Mucosa of stomach (tissue), 1 donor: ENCODE measurements around the gene LGI2.

Source experiments
- H3K27me3 ChIP-seq: one replicate; pipeline ENCODE4 v1.7.0; 2013; ENCODE audit warnings: mild to moderate bottlenecking, low read length; ENCODE audit not compliant: control insufficient read depth, insufficient read depth
- H3K36me3 ChIP-seq: one replicate; pipeline ENCODE4 v1.7.0; 2013; ENCODE audit warnings: low read length; ENCODE audit not compliant: control insufficient read depth, insufficient read depth
- H3K4me1 ChIP-seq: one replicate; pipeline ENCODE4 v1.7.0; 2013; ENCODE audit warnings: mild to moderate bottlenecking, low read length; ENCODE audit not compliant: control insufficient read depth, insufficient read depth
- H3K4me3 ChIP-seq: one replicate; pipeline ENCODE4 v1.7.0; 2013; ENCODE audit warnings: low read length
- H3K9ac ChIP-seq: one replicate; pipeline ENCODE4 v1.7.0; 2013; ENCODE audit warnings: mild to moderate bottlenecking, low read length, moderate library complexity
- H3K9me3 ChIP-seq: one replicate; pipeline ENCODE4 v1.7.0; 2013; ENCODE audit warnings: mild to moderate bottlenecking, low read length, moderate library complexity; ENCODE audit not compliant: control insufficient read depth
- donor health status: Pancreatic carcinoma.

LGI2 gene

GRCh38 chr4:24969486-24969885 lies 61.3 kb downstream of the LGI2 start:
- H3K9ac ChIP-seq: no peak overlapping the region
- no peaks in the 10 kb centered on the region for H3K36me3 ChIP-seq
- H3K9me3 ChIP-seq: no peaks in the 10 kb centered on the region
- no peak overlapping the region for H3K4me3 ChIP-seq
- H3K4me1 ChIP-seq: no peaks in the 10 kb centered on the region
- H3K27me3 ChIP-seq: no peaks in the 10 kb centered on the region

DNA sequence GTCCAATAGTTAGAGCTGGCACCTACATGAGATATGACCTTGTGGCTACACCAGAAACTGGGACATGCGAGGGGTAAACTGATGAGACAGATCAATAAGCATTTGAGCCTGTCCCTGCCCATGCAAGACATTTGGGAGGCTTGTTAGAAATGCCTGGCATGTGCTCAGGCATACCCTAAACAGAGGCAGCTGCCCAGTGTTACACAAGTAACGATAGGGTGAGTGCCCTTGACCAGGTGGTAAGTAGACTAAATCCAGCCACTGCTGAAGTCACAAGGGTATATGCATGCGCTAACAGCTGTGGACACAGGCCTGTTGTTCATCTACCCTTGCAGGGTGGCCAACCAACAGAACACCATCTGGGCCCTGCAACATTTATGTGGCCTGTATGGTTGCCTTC lies 61.8 kb downstream of the LGI2 start:
- H3K4me3 ChIP-seq: no peak overlapping the region
- no peaks in the 10 kb centered on the region for H3K36me3 ChIP-seq

GRCh38 chr4:24968278-24968677 lies 62.5 kb downstream of the LGI2 start:
- H3K9me3 ChIP-seq: no peaks in the 10 kb centered on the region
- H3K9ac ChIP-seq: no peak overlapping the region
- no peaks in the 10 kb centered on the region for H3K27me3 ChIP-seq
- no peak overlapping the region for H3K4me3 ChIP-seq
- no peaks in the 10 kb centered on the region for H3K4me1 ChIP-seq
- H3K36me3 ChIP-seq: no peaks in the 10 kb centered on the region

More for the DNA sequence above, 61.8 kb downstream of the LGI2 start:
- H3K9me3 ChIP-seq: no peaks in the 10 kb centered on the region
- H3K27me3 ChIP-seq: no peaks in the 10 kb centered on the region
- no peak overlapping the region for H3K9ac ChIP-seq
- H3K4me1 ChIP-seq: no peaks in the 10 kb centered on the region

GRCh38 chr4:24967346-24967745 lies 63.4 kb downstream of the LGI2 start:
- H3K27me3 ChIP-seq: no peaks in the 10 kb centered on the region
- H3K9me3 ChIP-seq: no peaks in the 10 kb centered on the region
- H3K4me3 ChIP-seq: no peak overlapping the region
- H3K4me1 ChIP-seq: no peaks in the 10 kb centered on the region
- H3K36me3 ChIP-seq: no peaks in the 10 kb centered on the region
- no peak overlapping the region for H3K9ac ChIP-seq

- Histone ChIP-seq H3K36me3 (no peaks in the 10 kb centered on the region), H3K4me3 (no peak overlapping the region)
These were observed 64.7 kb downstream of the LGI2 start for GRCh38 chr4:24966076-24966475.

DNA sequence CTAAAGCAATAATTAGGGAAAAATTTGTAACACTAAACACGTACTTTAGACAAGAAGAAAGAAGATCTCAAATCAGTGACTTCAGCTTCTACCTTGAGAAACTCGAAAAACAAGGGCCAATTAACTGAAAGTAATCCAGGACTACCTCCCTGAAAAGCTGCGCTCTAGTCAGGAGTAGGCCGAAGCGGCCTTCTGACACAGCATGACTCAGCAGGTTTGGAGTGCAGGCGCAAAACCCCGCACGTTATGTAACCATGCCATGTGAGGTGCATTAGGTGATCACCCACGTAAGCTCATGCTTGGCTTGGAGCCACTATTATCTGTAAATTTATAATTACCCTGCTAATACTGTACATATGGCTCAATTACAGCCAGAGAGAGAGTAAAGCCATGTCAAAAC lies 65.1 kb downstream of the LGI2 start:
- H3K4me3 ChIP-seq: no peak overlapping the region
- no peaks in the 10 kb centered on the region for H3K9me3 ChIP-seq
- no peaks in the 10 kb centered on the region for H3K4me1 ChIP-seq
- no peaks in the 10 kb centered on the region for H3K27me3 ChIP-seq
- H3K9ac ChIP-seq: no peak overlapping the region
- H3K36me3 ChIP-seq: no peaks in the 10 kb centered on the region

More at GRCh38 chr4:24966076-24966475, 64.7 kb downstream of the LGI2 start:
- Histone ChIP-seq H3K4me1 (no peaks in the 10 kb centered on the region), H3K9ac (no peak overlapping the region), H3K9me3 (no peaks in the 10 kb centered on the region), H3K27me3 (no peaks in the 10 kb centered on the region)

DNA sequence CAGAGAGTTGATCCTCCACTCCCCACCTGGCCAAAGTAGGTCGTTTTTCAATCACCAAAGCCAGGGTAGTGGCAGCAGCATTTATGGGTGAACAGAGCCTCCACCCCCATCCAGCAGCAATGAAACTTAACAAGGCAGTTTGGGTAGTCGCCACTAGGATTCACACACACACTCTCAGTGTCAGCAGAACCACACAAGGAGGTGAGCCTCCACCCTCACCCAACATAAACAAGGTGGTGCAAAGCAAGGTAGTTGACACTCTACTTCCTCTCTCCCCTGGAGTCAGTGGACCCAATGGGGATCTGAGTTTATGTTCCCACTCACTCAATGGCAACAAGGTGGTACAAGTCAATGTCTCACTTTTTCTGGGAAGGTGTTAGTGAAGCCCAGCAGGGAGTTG lies 67.5 kb downstream of the LGI2 start:
- Histone ChIP-seq H3K27me3 (no peaks in the 10 kb centered on the region), H3K36me3 (no peaks in the 10 kb centered on the region), H3K9ac (no peak overlapping the region), H3K9me3 (no peaks in the 10 kb centered on the region), H3K4me3 (no peak overlapping the region), H3K4me1 (no peaks in the 10 kb centered on the region)

DNA sequence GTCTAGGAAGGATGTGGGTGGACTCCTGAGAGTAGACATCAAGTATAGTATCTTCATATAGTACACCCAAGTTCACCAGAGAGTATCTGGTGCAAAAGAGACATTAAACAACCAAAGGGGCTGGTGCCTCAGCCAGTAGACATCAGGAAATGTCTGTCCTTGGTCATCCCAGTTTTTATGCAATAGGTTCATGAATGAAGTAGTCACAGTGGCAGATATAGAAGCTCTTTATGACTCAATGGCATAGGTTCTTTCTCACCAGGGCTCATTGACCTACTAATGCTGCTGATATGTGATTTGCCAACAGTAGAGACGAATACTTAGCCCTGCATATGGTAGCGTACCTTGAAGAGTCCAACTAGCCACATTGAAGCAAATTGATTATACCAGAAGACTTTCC lies 72.9 kb downstream of the LGI2 start:
- Histone ChIP-seq H3K4me1 (no peaks in the 10 kb centered on the region), H3K27me3 (no peaks in the 10 kb centered on the region), H3K9ac (no peak overlapping the region), H3K9me3 (no peaks in the 10 kb centered on the region), H3K4me3 (no peak overlapping the region), H3K36me3 (no peaks in the 10 kb centered on the region)

DNA sequence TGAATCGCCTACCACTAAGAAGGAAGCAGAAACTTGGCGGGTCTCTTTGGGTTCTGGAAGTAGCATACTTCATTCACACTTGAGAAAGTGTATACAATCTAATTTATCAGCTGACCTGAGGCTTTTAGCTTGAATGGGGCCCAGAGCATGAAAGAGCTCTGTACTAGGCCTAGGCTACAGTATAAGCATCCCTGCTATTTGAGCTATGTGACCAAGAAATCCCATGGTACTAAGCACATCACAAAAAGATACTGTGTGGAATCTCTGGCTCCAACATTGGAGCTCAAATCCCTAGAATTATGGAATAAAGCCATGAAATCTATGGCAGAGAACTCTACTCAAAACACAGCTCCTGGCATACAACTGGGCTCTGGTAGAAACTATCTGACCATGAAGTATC lies 74.0 kb downstream of the LGI2 start:
- Histone ChIP-seq H3K4me3 (no peak overlapping the region), H3K9me3 (no peaks in the 10 kb centered on the region), H3K9ac (no peak overlapping the region), H3K4me1 (no peaks in the 10 kb centered on the region), H3K27me3 (no peaks in the 10 kb centered on the region), H3K36me3 (no peaks in the 10 kb centered on the region)

- Histone ChIP-seq H3K4me1 (no peaks in the 10 kb centered on the region), H3K4me3 (no peak overlapping the region), H3K36me3 (no peaks in the 10 kb centered on the region), H3K27me3 (no peaks in the 10 kb centered on the region), H3K9me3 (no peaks in the 10 kb centered on the region), H3K9ac (no peak overlapping the region)
These were observed 74.7 kb downstream of the LGI2 start for GRCh38 chr4:24956091-24956490.

- Histone ChIP-seq H3K4me3 (no peak overlapping the region), H3K9ac (no peak overlapping the region), H3K36me3 (no peaks in the 10 kb centered on the region), H3K27me3 (no peaks in the 10 kb centered on the region), H3K4me1 (no peaks in the 10 kb centered on the region), H3K9me3 (no peaks in the 10 kb centered on the region)
These were observed 78.1 kb downstream of the LGI2 start for GRCh38 chr4:24952667-24953066.

DNA sequence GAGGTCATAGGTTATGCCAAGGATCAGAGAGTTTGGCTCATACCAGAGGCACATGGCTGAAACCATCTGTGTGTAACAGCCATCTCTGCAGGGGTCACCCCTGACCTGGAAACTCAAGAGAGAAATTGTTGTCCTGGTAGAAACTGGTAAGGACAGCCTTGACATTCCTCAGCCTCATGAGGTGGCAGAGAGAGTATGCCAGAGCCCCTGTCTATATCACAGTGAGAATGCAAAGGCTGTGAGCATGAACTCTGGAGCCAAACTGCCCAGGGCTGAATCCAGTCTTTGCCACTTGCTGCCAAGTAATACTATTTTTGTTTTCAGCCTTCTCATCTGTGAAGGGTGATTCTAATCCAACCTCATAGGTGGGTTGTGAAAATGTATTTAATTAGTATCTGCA lies 80.8 kb downstream of the LGI2 start:
- Histone ChIP-seq H3K36me3 (no peaks in the 10 kb centered on the region), H3K4me3 (no peak overlapping the region), H3K9me3 (no peaks in the 10 kb centered on the region), H3K27me3 (no peaks in the 10 kb centered on the region), H3K9ac (no peak overlapping the region), H3K4me1 (no peaks in the 10 kb centered on the region)
